CD4-positive, alpha-beta T cell (primary cell): ENCODE results near the gene RCOR2. TPM values are rescaled to one million over a fixed set of nuclear protein-coding genes. Genes with fewer than 3 reads are reported as not detected.

Experiments used
- ATAC-seq: fragments of 200-7000 bp; cut with Tn5 transposase; one replicate; pipeline ENCODE4 v1.10.0; 2022; ENCODE audit warnings: mild to moderate bottlenecking; ENCODE audit not compliant: poor library complexity
- CTCF ChIA-PET: fragments of 350-600 bp; sonication (Branson Sonifier 250); formaldehyde crosslinking; loops from one replicate; lab custom pipeline; 2021; ENCODE audit warnings: antibody characterized with exemption, inconsistent platforms; lab: Charles Lee
- POLR2A ChIA-PET: fragments of 350-600 bp; sonication (Branson Sonifier 250); formaldehyde crosslinking; loops from one replicate; lab custom pipeline; 2021; ENCODE audit warnings: antibody characterized with exemption, inconsistent platforms; lab: Charles Lee
- DNase-seq, 14 experiments: peaks; one replicate each; pipeline ENCODE4 v3.0.0-alpha.2; 2013 to 2020; ENCODE audit warnings: mixed read lengths in 2 of 14
- H3K27ac ChIP-seq, 2 donors: one replicate each; pipeline versions ENCODE4 v1.5.1 to v1.7.0; 2013; ENCODE audit warnings: low read length in 2 of 2, low read depth in 1 of 2, mild to moderate bottlenecking in 1 of 2
- H3K27me3 ChIP-seq, 2 experiments: 1 replicate in 1 of 2; 2 replicates in 1 of 2; pipeline versions ENCODE4 v1.6.1 to v1.7.0; 2013; ENCODE audit warnings: low read length in 2 of 2, control low read depth in 1 of 2, mild to moderate bottlenecking in 1 of 2, moderate library complexity in 1 of 2; ENCODE audit not compliant: insufficient read depth in 2 of 2, control insufficient read depth in 1 of 2
- H3K36me3 ChIP-seq: one replicate; pipeline ENCODE4 v1.6.1; 2013; ENCODE audit warnings: low read length, control low read depth; ENCODE audit not compliant: insufficient read depth
- H3K4me1 ChIP-seq: one replicate; pipeline ENCODE4 v1.6.1; 2013; ENCODE audit warnings: low read length, control low read depth; ENCODE audit not compliant: insufficient read depth
- H3K4me3 ChIP-seq: one replicate; pipeline ENCODE4 v1.5.1; 2013; ENCODE audit warnings: mild to moderate bottlenecking, low read length, moderate library complexity
- H3K9me3 ChIP-seq, 2 experiments: 1 replicate in 1 of 2; 2 replicates in 1 of 2; pipeline versions ENCODE4 v1.6.1 to v1.7.0; 2013; ENCODE audit warnings: low read length in 2 of 2, mild to moderate bottlenecking in 2 of 2, control low read depth in 1 of 2, moderate library complexity in 1 of 2; ENCODE audit not compliant: control insufficient read depth in 1 of 2, insufficient read depth in 1 of 2
- H3K27ac Mint-ChIP-seq: one replicate; pipeline ENCODE4 v1.8.0; 2020; ENCODE audit warnings: mixed read lengths
- H3K27me3 Mint-ChIP-seq: one replicate; pipeline ENCODE4 v1.8.0; 2021; ENCODE audit warnings: mixed read lengths
- H3K36me3 Mint-ChIP-seq: one replicate; pipeline ENCODE4 v1.8.0; 2021; ENCODE audit warnings: low read depth, mixed read lengths
- H3K4me1 Mint-ChIP-seq: one replicate; pipeline ENCODE4 v1.8.0; 2021; ENCODE audit warnings: low read depth, mixed read lengths
- H3K4me3 Mint-ChIP-seq: one replicate; pipeline ENCODE4 v1.8.0; 2020; ENCODE audit warnings: mild to moderate bottlenecking, mixed read lengths
- H3K9me3 Mint-ChIP-seq: one replicate; pipeline ENCODE4 v1.8.0; 2020; ENCODE audit warnings: mixed read lengths
- intact Hi-C, 2 experiments: fragments of 100-400 bp; cut with DNase I in 1 of 2; cut with micrococcal nuclease in 1 of 2; formaldehyde crosslinking; loops; one replicate each; pipeline versions ENCODE4 v1.15.1 to v1.9.0; 2023 to 2025; cut with DNase I, micrococcal nuclease
- total RNA-seq, 174 experiments: library from RNA in 2 of 174; stranded (reverse) in 2 of 174; gene quantifications; one replicate each; pipeline ENCODE4 v1.2.3 and lab custom pipeline; 2021 to 2026
- TF ChIP-seq, protein P1 (sequence below): fragments of 200-600 bp; IDR thresholded peaks from one replicate; pipeline ENCODE4 v1.8.0; 2022; ENCODE audit warnings: antibody characterized with exemption, mild to moderate bottlenecking

The RCOR2 gene
- total RNA-seq, 2 experiments from 2014 or later: not detected

DNA sequence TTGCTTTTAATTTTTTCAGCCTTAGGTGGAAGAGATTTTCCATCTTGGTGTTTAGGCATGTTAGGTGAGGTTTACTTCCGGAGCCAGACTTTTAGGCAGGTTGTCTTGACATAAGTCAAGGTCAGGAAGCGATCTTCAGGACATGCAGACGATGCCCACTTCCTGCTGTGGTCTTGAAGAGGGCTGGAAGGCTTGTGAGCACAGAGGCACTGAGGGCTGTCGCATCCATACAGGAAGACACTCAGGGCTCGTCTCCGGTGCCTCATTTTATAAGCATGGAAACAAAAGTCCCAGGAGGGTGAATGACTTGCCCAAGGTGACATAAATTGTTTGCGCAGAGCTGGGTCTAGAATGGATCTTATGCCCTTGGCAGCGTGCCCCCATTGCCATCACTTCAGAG is 47.3 kb downstream of the RCOR2 start:
- Histone ChIP-seq H3K27ac (peak overlapping the region; percentile 47 to 58), H3K4me1 (peaks cover 95% of the 10 kb centered on the region), H3K36me3 (peaks cover 3% of the 10 kb centered on the region), H3K27me3 (no peaks in the 10 kb centered on the region), H3K4me3 (no peak overlapping the region), H3K9me3 (no peaks in the 10 kb centered on the region)
- intact Hi-C loops: loop anchor here (1.0 to 5.0 kb wide), 3 partner anchors 19 to 38 kb away; no protein-coding TSS in a partner anchor
- Mint-ChIP-seq H3K9me3 (no peaks in the 10 kb centered on the region), H3K36me3 (peaks cover 27% of the 10 kb centered on the region), H3K27me3 (no peaks in the 10 kb centered on the region), H3K4me1 (peaks cover 92% of the 10 kb centered on the region), H3K27ac (peak overlapping the region; percentile 92), H3K4me3 (peak overlapping the region; percentile 78)
- peak; percentile 74 for ATAC-seq
- TF ChIP-seq, protein P1, sequence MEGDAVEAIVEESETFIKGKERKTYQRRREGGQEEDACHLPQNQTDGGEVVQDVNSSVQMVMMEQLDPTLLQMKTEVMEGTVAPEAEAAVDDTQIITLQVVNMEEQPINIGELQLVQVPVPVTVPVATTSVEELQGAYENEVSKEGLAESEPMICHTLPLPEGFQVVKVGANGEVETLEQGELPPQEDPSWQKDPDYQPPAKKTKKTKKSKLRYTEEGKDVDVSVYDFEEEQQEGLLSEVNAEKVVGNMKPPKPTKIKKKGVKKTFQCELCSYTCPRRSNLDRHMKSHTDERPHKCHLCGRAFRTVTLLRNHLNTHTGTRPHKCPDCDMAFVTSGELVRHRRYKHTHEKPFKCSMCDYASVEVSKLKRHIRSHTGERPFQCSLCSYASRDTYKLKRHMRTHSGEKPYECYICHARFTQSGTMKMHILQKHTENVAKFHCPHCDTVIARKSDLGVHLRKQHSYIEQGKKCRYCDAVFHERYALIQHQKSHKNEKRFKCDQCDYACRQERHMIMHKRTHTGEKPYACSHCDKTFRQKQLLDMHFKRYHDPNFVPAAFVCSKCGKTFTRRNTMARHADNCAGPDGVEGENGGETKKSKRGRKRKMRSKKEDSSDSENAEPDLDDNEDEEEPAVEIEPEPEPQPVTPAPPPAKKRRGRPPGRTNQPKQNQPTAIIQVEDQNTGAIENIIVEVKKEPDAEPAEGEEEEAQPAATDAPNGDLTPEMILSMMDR: no peak
- CTCF ChIA-PET: interaction anchor here (1.7 kb wide), 1 partner anchor 32 kb away, joined by 4 read pairs; the partner anchor contains the start of gene MARK2
- POLR2A ChIA-PET: interaction anchor here (0.9 to 2.3 kb wide), 6 partner anchors 11 to 31 kb away, joined by 3 to 8 read pairs (median 3); partner anchors contain the start of gene MARK2
- peak; percentile 24 to 89 (median 48) for DNase-seq

GRCh38 chr11:63869171-63869591 is 47.8 kb downstream of the RCOR2 start:
- Histone ChIP-seq H3K27me3 (no peaks in the 10 kb centered on the region), H3K4me3 (no peak overlapping the region), H3K4me1 (peaks cover 96% of the 10 kb centered on the region), H3K36me3 (peaks cover 3% of the 10 kb centered on the region), H3K27ac (peak overlapping the region in 1 of 2 donors; percentile 58), H3K9me3 (no peaks in the 10 kb centered on the region)
- ChIA-PET POLR2A (interaction anchor here (1.1 to 2.3 kb wide), 5 partner anchors 11 to 31 kb away, joined by 3 to 8 read pairs (median 3); partner anchors contain the start of gene MARK2), CTCF (interaction anchor here (1.7 kb wide), 1 partner anchor 31 kb away, joined by 4 read pairs; the partner anchor contains the start of gene MARK2)
- DNase-seq: no peak
- Mint-ChIP-seq H3K36me3 (peaks cover 22% of the 10 kb centered on the region), H3K4me3 (peak overlapping the region; percentile 78), H3K4me1 (peaks cover 88% of the 10 kb centered on the region), H3K27ac (peak overlapping the region; percentile 92), H3K9me3 (no peaks in the 10 kb centered on the region), H3K27me3 (no peaks in the 10 kb centered on the region)
- intact Hi-C loops: loop anchor here (1.0 to 5.0 kb wide), 3 partner anchors 19 to 38 kb away; no protein-coding TSS in a partner anchor
- TF ChIP-seq, protein P1: no peak
- ATAC-seq: peak; percentile 4

- peaks cover 3% of the 10 kb centered on the region for H3K36me3 ChIP-seq
- H3K4me1 ChIP-seq: peaks cover 94% of the 10 kb centered on the region
- ATAC-seq: no peak
- Mint-ChIP-seq H3K4me1 (peaks cover 84% of the 10 kb centered on the region), H3K9me3 (no peaks in the 10 kb centered on the region), H3K27ac (peak overlapping the region; percentile 92), H3K4me3 (peak overlapping the region; percentile 13), H3K36me3 (peaks cover 18% of the 10 kb centered on the region), H3K27me3 (no peaks in the 10 kb centered on the region)
- H3K4me3 ChIP-seq: no peak overlapping the region
- peak overlapping the region in 1 of 2 donors; percentile 22 for H3K27ac ChIP-seq
- TF ChIP-seq, protein P1: no peak
- intact Hi-C loops: loop anchor here (1.0 to 5.0 kb wide), 3 partner anchors 20 to 39 kb away; no protein-coding TSS in a partner anchor
- no peaks in the 10 kb centered on the region for H3K27me3 ChIP-seq
- DNase-seq: no peak
- ChIA-PET POLR2A (interaction anchor here (1.1 to 2.3 kb wide), 2 partner anchors 20 to 30 kb away, joined by 8 read pairs; partner anchors contain the start of gene MARK2), CTCF (interaction anchor here (1.7 kb wide), 1 partner anchor 30 kb away, joined by 4 read pairs; the partner anchor contains the start of gene MARK2)
- no peaks in the 10 kb centered on the region for H3K9me3 ChIP-seq
Observed at GRCh38 chr11:63868399-63869064, 48.4 kb downstream of the RCOR2 start.
